GM18499 (cell line): Measurements from ENCODE around the gene CHCHD4.

ENCODE experiments used
- ATAC-seq: cut with Tn5 transposase; IDR thresholded peaks from one replicate; pipeline ENCODE4 v1.9.1; 2021; ENCODE audit warnings: moderate number of reproducible peaks; ENCODE audit not compliant: insufficient read depth, unreplicated experiment

CHCHD4 gene

DNA sequence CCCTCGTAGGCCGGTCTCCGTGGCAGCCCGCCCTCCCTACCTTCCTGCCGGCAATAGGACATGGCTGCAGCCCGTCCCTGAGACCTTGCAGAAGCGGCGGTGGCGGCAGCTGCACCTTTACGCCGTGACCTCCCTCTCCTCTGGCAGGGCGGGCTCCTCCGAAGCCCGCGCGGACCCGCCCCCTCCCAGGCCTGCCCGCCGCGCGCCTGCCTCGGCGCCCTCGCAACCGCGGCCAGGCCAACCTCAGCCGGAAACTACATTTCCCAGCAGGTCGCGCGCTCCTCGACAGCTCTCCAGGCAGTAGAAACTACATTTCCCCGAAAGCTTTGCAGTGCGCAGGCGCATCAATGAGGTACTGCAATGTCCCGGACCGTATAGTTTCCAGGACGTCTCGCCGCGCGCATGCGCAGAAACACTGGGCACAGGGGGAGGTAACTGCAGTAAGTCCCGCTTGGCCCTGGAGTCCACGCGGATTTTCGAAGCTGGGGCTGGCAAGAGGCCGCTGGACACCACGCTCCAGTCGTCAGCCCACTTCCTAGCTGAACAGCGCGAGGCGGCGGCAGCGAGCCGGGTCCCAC lies at the start of gene CHCHD4, which contains the start of gene TMEM43:
Gene CHCHD4, minus strand, starts transcription at position 256 of the 578 bp plus-strand sequence. Its CDS starts 194 bp downstream, at position 62.
Gene TMEM43, plus strand, starts transcription at position 438 of the 578 bp plus-strand sequence. CDS start 142 bp downstream, outside the sequence.
- peak; percentile 88 for ATAC-seq

DNA sequence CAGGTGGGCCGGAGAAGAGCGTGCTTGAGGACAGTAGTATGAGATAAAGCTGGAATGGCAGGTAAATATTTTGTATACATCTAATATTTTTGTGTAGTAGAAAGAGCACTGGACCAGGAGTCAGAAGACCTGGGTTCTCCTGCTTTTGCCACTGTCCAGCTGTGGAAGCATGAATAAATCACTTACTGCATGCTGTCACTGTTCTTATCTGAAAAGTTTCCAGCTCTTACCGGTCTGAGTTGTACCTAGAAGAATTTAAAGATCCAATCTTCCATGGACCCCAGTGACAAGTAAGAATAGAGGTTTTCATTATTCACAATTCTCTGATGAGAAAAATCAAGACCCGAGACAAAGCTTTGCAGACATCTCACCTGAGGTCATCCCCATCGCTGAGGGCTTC lies 47.8 kb upstream of the CHCHD4 start:
- no peak for ATAC-seq

GRCh38 chr3:14170531-14171159 lies 46.0 kb upstream of the CHCHD4 start:
- ATAC-seq = no peak

DNA sequence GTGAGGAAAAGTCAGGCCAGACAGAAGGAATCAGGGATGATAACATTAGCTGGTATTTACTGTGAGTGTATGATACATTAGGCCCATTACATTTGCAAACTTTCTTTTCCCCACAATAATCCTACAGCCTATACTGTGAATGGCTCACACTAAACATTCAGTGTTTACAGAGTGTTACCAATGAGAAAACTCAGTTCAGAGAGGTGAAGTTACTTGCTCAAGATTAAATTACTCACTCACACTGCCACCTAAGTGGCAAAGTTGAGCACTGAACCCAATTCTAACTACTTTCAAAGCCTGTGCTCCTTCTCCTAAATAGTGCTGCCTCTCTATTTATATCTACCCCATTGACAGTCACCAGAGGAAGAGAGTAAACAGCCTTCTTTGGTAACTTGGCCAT lies 45.2 kb upstream of the CHCHD4 start:
- no peak for ATAC-seq

GRCh38 chr3:14169435-14169834 lies 44.8 kb upstream of the CHCHD4 start:
- ATAC-seq = no peak

DNA sequence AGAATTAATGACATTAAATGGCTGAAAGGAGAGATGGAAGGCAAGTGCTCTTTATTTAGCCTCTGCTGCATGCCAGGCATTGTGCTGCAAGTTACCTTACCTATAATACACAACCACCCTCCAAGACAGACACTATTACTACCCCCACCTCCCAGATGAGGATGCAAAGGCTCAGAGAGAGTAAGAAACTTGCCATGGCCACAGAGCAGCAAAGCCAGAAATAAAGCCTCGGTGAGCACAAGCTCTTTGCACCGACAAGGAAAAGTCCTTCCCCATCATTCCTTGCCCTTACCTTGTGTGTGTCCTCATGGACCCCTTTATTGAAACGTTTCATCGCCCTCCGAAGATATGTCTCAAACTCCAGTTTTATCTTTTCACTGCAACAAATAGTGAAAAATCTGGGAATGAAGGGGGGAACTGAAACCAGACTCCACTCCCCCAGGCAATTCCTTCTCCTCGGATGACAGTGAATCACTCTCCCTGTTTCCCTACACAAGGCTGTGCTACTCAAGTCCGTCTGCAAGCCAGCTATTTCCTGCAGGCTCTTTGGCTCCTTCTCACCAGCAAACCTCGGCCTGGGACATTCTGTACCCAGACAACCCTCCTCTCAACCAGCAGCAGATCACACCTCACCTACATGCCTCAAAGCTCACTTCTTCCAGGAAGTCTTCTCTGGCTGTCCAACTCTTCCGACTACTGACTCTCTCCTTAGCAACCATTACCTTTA lies 42.4 kb upstream of the CHCHD4 start:
- ATAC-seq = no peak

- no peak for ATAC-seq
Measured at GRCh38 chr3:14162178-14162577, 37.5 kb upstream of the CHCHD4 start.

GRCh38 chr3:14161282-14161681 lies 36.6 kb upstream of the CHCHD4 start:
- ATAC-seq = no peak

GRCh38 chr3:14159426-14159825 lies 34.8 kb upstream of the CHCHD4 start:
- no peak for ATAC-seq

GRCh38 chr3:14158370-14158769 lies 33.7 kb upstream of the CHCHD4 start:
- ATAC-seq = no peak

DNA sequence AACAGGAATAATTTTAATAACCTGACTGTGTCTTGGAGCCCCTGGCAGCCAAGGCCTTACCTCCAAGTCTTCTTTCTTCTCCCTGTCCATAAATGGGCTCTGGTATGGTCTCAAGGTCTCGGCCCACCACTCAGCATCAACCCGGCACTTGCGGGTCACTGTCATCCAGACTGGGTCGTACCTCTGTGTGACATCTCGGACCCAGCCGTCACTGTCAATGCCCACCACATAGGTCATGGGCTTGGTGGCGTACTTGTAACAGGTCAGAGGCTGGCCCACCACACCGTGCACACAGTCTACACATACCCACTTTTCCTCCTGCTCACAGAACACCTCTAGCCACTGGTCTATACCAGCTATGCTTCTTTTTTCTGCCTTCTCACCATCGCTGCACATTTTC lies 33.3 kb upstream of the CHCHD4 start:
- ATAC-seq = no peak

DNA sequence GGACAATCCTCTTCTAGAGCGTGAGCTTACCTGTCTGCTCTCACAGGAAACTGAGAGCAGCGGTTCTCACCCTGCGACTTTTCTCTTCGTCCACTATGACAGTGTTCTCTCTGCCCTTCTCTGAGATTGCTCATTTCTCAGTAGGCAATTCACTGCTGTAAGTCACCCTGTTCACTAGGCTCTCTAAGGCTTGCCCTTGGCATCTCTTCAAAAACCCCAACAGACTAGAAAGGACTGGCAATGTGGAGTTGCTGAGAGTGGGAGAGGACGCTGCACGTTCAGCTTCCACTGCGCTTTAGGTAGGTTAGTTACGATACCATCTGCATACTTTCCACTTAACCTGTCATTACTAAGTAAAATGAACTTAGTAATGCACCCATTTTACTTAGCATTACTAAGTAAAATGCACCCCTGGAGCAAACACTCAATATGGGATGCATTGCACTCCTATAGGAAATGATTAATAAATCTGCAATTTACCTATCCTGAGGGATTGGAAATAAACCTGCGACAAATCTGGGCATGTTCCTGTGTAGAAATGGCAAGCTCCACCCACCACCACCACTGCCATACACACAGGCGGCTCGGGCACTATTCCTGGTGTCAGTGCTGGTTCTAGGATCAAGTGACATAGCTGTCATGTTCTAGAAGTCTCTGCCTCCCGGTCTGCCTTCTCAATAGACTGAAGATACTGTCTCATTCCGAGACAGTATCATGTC lies 32.3 kb upstream of the CHCHD4 start:
- ATAC-seq = no peak

GRCh38 chr3:14156201-14156600 lies 31.5 kb upstream of the CHCHD4 start:
- no peak for ATAC-seq

DNA sequence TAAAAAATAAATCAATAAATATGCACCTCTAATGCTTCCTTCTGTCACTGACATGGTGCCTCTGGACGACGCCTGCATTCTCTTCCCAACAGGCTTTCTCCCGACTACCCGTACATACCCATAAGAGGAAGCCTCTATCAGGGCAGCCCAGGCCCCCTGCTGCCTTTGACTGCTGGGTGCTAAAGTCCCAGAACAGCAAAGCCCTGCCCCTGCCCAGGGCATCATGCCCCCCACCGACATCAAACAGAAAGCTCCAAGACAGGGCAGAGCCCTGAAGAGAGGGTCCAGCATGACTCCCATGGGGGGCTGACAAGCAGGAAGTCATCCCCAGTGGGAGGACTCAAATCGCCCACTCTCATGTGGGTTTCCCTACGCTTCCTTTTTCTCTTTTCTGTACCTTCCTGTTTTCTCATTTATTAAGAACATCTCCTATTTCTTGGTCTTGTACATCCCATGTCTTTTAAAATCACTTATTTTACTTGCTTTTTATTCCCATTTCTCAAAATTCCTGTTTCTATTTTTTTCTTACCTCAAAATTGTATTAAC lies 30.3 kb upstream of the CHCHD4 start:
- no peak for ATAC-seq

DNA sequence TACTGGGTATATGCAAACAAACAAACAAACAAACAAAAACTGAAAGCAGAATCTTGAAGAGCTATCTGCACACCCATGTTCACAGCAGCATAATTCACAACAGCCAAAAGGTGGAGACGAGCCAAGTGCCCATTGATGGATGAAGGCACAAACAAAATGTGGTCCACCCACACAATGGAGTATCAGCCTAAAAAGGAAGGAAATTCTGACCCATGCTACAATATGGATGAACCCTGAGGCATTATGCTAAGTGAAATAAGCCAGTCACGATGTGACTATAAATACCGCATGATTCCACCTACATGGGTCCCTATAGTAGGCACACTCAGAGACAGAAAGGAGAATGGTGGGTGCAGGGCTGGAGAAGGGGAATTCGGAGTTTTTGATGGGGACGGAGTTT lies 29.6 kb upstream of the CHCHD4 start:
- no peak for ATAC-seq

- ATAC-seq = no peak
Measured at GRCh38 chr3:14153663-14154062, 29.0 kb upstream of the CHCHD4 start.

DNA sequence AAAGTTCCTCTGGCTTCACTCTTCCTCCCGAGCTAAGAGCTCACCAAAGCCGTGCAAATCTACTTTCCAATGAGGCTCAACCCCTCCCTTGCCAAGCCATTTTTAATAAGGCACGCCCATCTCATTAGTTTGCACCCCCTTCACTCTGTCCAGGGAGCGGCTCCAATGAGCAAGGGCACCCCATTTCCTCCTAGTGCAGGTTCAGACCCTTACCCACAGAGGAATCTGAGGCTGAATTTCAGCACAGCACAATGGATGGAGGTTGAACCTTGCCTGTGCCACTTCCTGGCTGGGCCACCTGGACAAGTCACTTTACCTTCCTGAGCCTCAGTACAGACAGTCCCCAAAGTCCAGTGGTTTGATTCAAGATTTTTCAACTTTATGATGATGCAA lies 28.3 kb upstream of the CHCHD4 start:
- ATAC-seq = no peak

DNA sequence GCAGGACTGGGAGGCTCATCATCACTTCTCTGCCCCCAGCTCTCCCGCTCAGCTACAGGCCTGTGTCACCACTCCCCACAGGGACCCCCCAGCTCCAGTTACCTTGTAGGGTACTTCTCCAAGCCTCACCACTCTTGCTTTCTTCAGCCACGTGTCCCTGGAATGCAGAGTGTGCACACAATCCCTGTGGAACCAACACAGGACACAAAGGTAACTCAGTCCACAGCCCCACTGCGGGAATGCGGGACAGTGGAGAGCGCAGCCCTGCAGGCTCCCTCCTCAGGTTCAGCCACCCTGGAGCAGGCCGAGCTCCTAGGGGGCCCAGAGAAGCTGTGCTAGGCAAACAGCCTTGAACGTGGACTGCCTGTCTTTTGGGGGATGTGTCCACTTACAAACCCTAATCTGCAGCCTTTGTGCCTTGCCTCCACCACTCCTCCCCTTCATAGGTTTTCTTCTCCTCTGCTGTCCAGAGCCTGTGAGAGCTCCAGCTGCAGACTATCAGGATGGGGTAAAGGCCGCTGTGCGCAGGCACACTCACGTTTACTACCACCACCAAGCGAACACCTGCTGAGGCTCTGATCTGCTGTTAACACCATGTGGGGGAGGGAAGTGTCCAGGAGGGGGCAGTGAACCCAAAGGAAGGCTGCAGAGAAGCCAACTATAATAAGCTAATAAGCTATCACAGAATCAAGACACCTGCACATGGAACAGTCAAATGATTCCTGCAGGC lies 27.7 kb upstream of the CHCHD4 start:
- ATAC-seq = no peak

DNA sequence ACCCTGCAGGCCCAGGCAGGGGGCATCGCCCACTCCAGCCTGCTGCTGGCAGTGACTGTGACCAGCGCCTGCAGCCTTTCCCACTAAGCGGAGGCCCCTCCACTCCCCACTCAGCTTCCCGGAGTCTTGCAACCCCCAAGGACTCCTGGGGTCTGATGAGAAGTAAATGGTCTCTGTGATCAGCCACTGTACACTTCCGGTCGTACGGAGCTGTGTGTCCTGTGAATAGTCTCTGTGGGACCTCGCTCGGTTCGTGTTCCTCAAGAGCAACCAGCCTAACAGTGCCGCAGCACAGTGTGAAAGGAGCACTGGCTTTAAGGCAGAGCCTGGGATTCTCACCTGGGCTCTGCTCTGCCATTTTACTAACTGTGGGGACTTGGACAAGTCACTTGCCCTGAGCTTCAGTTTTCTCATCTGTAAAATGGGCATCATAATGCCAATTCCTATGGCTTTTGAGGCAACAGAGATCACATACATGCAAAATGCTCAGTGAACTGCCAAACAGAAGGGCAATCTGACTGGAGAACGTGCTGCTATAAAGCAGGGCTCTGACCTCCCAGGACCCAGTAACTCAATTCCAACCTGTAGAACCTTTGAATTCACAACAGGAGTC lies 26.9 kb upstream of the CHCHD4 start:
- ATAC-seq = no peak
